B cell (primary cell): ENCODE measurements around the gene ATP1B3.

ENCODE experiments used
- EZH2 ChIP-seq: IDR thresholded peaks from 2 replicates; pipeline ENCODE4 v1.6.1; 2012; ENCODE audit warnings: borderline replicate concordance, low read depth, mild to moderate bottlenecking, moderate library complexity, low read length; ENCODE audit not compliant: insufficient read depth, poor library complexity, severe bottlenecking
- TF ChIP-seq, protein P1 (sequence below): fragments of 200-600 bp; IDR thresholded peaks from one replicate; pipeline ENCODE4 v1.8.0; 2022; ENCODE audit warnings: antibody characterized with exemption, mild to moderate bottlenecking

DNA sequence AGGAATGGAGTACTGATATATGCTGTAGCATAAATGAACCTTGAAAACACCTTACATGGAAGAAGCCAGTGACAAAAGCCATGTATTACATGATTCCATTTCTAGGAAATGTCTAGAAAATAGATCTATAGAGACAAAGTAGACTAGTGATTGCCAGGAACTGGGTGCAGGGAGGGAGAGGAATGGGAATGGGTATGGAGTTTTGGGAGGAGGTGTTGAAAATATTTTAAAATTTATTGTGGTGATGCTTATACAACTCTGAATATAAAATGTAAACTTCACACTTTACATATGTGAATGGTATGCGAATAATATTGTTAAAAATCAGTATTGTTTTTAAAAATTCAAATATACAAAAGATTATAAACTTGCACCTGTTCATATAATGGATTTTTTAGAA lies 22.5 kb downstream of the ATP1B3 start:
- TF ChIP-seq, protein P1, sequence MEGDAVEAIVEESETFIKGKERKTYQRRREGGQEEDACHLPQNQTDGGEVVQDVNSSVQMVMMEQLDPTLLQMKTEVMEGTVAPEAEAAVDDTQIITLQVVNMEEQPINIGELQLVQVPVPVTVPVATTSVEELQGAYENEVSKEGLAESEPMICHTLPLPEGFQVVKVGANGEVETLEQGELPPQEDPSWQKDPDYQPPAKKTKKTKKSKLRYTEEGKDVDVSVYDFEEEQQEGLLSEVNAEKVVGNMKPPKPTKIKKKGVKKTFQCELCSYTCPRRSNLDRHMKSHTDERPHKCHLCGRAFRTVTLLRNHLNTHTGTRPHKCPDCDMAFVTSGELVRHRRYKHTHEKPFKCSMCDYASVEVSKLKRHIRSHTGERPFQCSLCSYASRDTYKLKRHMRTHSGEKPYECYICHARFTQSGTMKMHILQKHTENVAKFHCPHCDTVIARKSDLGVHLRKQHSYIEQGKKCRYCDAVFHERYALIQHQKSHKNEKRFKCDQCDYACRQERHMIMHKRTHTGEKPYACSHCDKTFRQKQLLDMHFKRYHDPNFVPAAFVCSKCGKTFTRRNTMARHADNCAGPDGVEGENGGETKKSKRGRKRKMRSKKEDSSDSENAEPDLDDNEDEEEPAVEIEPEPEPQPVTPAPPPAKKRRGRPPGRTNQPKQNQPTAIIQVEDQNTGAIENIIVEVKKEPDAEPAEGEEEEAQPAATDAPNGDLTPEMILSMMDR: no peak
- TF ChIP-seq EZH2: no peak
